T-helper 1 cell treated with Interleukin-12 subunit alpha and Interleukin-12 subunit beta and Interleukin-4 antibody, amounts not matched to agents 30 ng/mL and 1 ng/mL, for 36 hours (primary cell): ENCODE results near the gene NTHL1. TPM values are rescaled to one million over a fixed set of nuclear protein-coding genes. Genes with fewer than 3 reads are reported as not detected.
"Not testable (repeated sequence)": the region's sequence is repeated elsewhere in the genome, so short reads cannot be mapped to it uniquely, and the experiment has no call there.

Experiments used
- intact Hi-C: fragments of 100-400 bp; cut with micrococcal nuclease; formaldehyde crosslinking; loops from one replicate; pipeline ENCODE4 v1.15.1; 2024
- total RNA-seq: library from RNA; stranded (reverse); gene quantifications from 2 replicates; pipeline ENCODE4 v1.2.3, GENCODE V29; 2022

The NTHL1 gene
- total RNA-seq, 1 donor from 2014 or later = 24.2 TPM

GRCh38 chr16:2013527-2013926 lies 34.1 kb downstream of the NTHL1 start:
- intact Hi-C loops = no loop called here

- intact Hi-C loops = not testable (repeated sequence)
These were observed 35.9 kb downstream of the NTHL1 start for GRCh38 chr16:2011726-2012125.

GRCh38 chr16:2009791-2010510 lies 37.7 kb downstream of the NTHL1 start, which contains the start of gene ZNF598:
TSS of gene ZNF598 (minus strand) at chr16:2009821.
- intact Hi-C loops = loop anchor here (1.0 to 5.0 kb wide), 8 partner anchors 13 to 213 kb away; partner anchors contain the start of genes E4F1, GFER, NTHL1 and RPS2

- intact Hi-C loops = loop anchor here (1.0 to 5.0 kb wide), 7 partner anchors 14 to 214 kb away; partner anchors contain the start of genes E4F1, GFER, NTHL1 and RPS2
These were observed 38.4 kb downstream of the NTHL1 start for GRCh38 chr16:2009164-2009711.

- intact Hi-C loops = loop anchor here (1.0 to 5.0 kb wide), 7 partner anchors 15 to 214 kb away; partner anchors contain the start of genes E4F1, GFER, NTHL1 and RPS2
These were observed 38.9 kb downstream of the NTHL1 start for GRCh38 chr16:2008631-2009163.

GRCh38 chr16:2008009-2008526 lies 39.6 kb downstream of the NTHL1 start:
- intact Hi-C loops = loop anchor here (2.0 to 5.0 kb wide), 4 partner anchors 23 to 215 kb away; partner anchors contain the start of genes E4F1, GFER and RPS2

GRCh38 chr16:2007081-2007836 lies 40.4 kb downstream of the NTHL1 start:
- intact Hi-C loops = loop anchor here (5.0 kb wide), 1 partner anchor 145 kb away; no protein-coding TSS in a partner anchor

GRCh38 chr16:2006317-2006716 lies 41.3 kb downstream of the NTHL1 start:
- intact Hi-C loops = loop anchor here (5.0 kb wide), 1 partner anchor 144 kb away; no protein-coding TSS in a partner anchor

GRCh38 chr16:2005646-2006045 lies 42.0 kb downstream of the NTHL1 start:
- intact Hi-C loops = loop anchor here (5.0 kb wide), 1 partner anchor 143 kb away; no protein-coding TSS in a partner anchor

- intact Hi-C loops = loop anchor here (5.0 kb wide), 1 partner anchor 143 kb away; no protein-coding TSS in a partner anchor
These were observed 42.7 kb downstream of the NTHL1 start for GRCh38 chr16:2004795-2005517.

- intact Hi-C loops = no loop called here
These were observed 43.6 kb downstream of the NTHL1 start for GRCh38 chr16:2003827-2004641.

GRCh38 chr16:2003231-2003826 lies 44.3 kb downstream of the NTHL1 start:
- intact Hi-C loops = no loop called here

- intact Hi-C loops = no loop called here
These were observed 45.0 kb downstream of the NTHL1 start for GRCh38 chr16:2002406-2003230.

GRCh38 chr16:2001456-2002355 lies 45.9 kb downstream of the NTHL1 start:
- intact Hi-C loops = no loop called here

- intact Hi-C loops = no loop called here
These were observed 46.6 kb downstream of the NTHL1 start for GRCh38 chr16:2001035-2001434.

GRCh38 chr16:1999866-2000514 lies 47.6 kb downstream of the NTHL1 start:
- intact Hi-C loops = loop anchor here (10.0 kb wide), 1 partner anchor 535 kb away; the partner anchor contains the start of genes CEMP1 and PDPK1
